Measurements from ENCODE around the gene GALNT2.

GALNT2 gene

GRCh38 chr1:230074762-230075161 is 7.7 kb downstream of the GALNT2 start:
- Histone ChIP-seq H3K14ac (ENCODE audit: low read length) (no peak overlapping the region), H3K4me1 (ENCODE audit: control insufficient read depth in 2 of 2, insufficient read depth in 1 of 2, low read depth in 1 of 2, low read length in 2 of 2) (peaks cover 4 to 15% of the 10 kb centered on the region in 2 donors)

GRCh38 chr1:230076121-230076520 is 9.1 kb downstream of the GALNT2 start:
- no peak overlapping the region for H3K4me2 ChIP-seq (ENCODE audit: insufficient read depth, low read length, poor library complexity, severe bottlenecking)
- no peak overlapping the region for H2AK5ac ChIP-seq (ENCODE audit: low read depth, low read length)
- no peaks in the 10 kb centered on the region for H3K9me3 ChIP-seq (replicated peaks in 1 of 2; ENCODE audit: control insufficient read depth in 2 of 2, insufficient read depth in 1 of 2, low read depth in 1 of 2, low read length in 2 of 2)
- no CpG with 5 or more reads among the region's 7 CpGs for WGBS, 2 donors (ENCODE audit: extremely low coverage in 2 of 2, insufficient read length in 2 of 2, insufficient replicate concordance in 1 of 2)
- no peak for DNase-seq (ENCODE audit: low spot score)
- H3K79me1 ChIP-seq (ENCODE audit: low read depth, low read length): peaks cover 9% of the 10 kb centered on the region
- no peak overlapping the region for H2AFZ ChIP-seq (ENCODE audit: low read length)
- H2BK120ac ChIP-seq (ENCODE audit: low read depth, low read length): no peak overlapping the region
- no peak overlapping the region for H3K14ac ChIP-seq (ENCODE audit: low read length)
- H3K4me1 ChIP-seq (ENCODE audit: control insufficient read depth in 2 of 2, insufficient read depth in 1 of 2, low read depth in 1 of 2, low read length in 2 of 2): peaks cover 2 to 13% of the 10 kb centered on the region in 2 donors
- H3K4me3 ChIP-seq (ENCODE audit: low read length in 2 of 2): no peak overlapping the region
- no peaks in the 10 kb centered on the region for H3K36me3 ChIP-seq (replicated peaks in 1 of 2; ENCODE audit: control insufficient read depth in 2 of 2, insufficient read depth in 2 of 2, low read length in 2 of 2)
- H3K27ac ChIP-seq (replicated peaks; ENCODE audit: low read length): no peak overlapping the region
- H4K91ac ChIP-seq (ENCODE audit: low read depth, low read length, poor library complexity): no peak overlapping the region
- H4K8ac ChIP-seq (ENCODE audit: low read depth, low read length): no peak overlapping the region
- H3K18ac ChIP-seq (ENCODE audit: low read length): no peak overlapping the region
- no peak overlapping the region for H2BK12ac ChIP-seq (ENCODE audit: low read length)
- no peak overlapping the region for H2BK15ac ChIP-seq (ENCODE audit: low read length)
- H3K27me3 ChIP-seq (ENCODE audit: control insufficient read depth in 3 of 3, insufficient read depth in 3 of 3, low read depth in 1 of 3, low read length in 3 of 3): no peaks in the 10 kb centered on the region
- no peak overlapping the region for H3K4ac ChIP-seq (ENCODE audit: low read length)
- no peak overlapping the region for H3K9ac ChIP-seq (ENCODE audit: low read depth, low read length, poor library complexity)
- no peak overlapping the region for H3K23ac ChIP-seq (ENCODE audit: low read depth, low read length, poor library complexity)
- no peak overlapping the region for H2BK5ac ChIP-seq (ENCODE audit: low read length)

More at GRCh38 chr1:230074762-230075161, 7.7 kb downstream of the GALNT2 start:
- Histone ChIP-seq H2AFZ (ENCODE audit: low read length) (no peak overlapping the region), H3K79me1 (ENCODE audit: low read depth, low read length) (peaks cover 8% of the 10 kb centered on the region), H3K4me3 (ENCODE audit: low read length in 2 of 2) (no peak overlapping the region), H3K4ac (ENCODE audit: low read length) (no peak overlapping the region), H3K36me3 (replicated peaks in 1 of 2; ENCODE audit: control insufficient read depth in 2 of 2, insufficient read depth in 2 of 2, low read length in 2 of 2) (no peaks in the 10 kb centered on the region), H4K8ac (ENCODE audit: low read depth, low read length) (no peak overlapping the region), H2BK5ac (ENCODE audit: low read length) (no peak overlapping the region), H2BK15ac (ENCODE audit: low read length) (no peak overlapping the region), H3K4me2 (ENCODE audit: insufficient read depth, low read length, poor library complexity, severe bottlenecking) (no peak overlapping the region), H2AK5ac (ENCODE audit: low read depth, low read length) (no peak overlapping the region), H3K23ac (ENCODE audit: low read depth, low read length, poor library complexity) (no peak overlapping the region), H4K91ac (ENCODE audit: low read depth, low read length, poor library complexity) (no peak overlapping the region), H3K27ac (replicated peaks; ENCODE audit: low read length) (no peak overlapping the region), H2BK12ac (ENCODE audit: low read length) (no peak overlapping the region), H3K18ac (ENCODE audit: low read length) (no peak overlapping the region), H2BK120ac (ENCODE audit: low read depth, low read length) (no peak overlapping the region), H3K9ac (ENCODE audit: low read depth, low read length, poor library complexity) (no peak overlapping the region), H3K9me3 (replicated peaks in 1 of 2; ENCODE audit: control insufficient read depth in 2 of 2, insufficient read depth in 1 of 2, low read depth in 1 of 2, low read length in 2 of 2) (no peaks in the 10 kb centered on the region), H3K27me3 (ENCODE audit: control insufficient read depth in 3 of 3, insufficient read depth in 3 of 3, low read depth in 1 of 3, low read length in 3 of 3) (no peaks in the 10 kb centered on the region)
- no peak for DNase-seq (ENCODE audit: low spot score)
- WGBS, 2 donors (ENCODE audit: extremely low coverage in 2 of 2, insufficient read length in 2 of 2, insufficient replicate concordance in 1 of 2): no CpG with 5 or more reads among the region's 2 CpGs

- no peak overlapping the region for H4K8ac ChIP-seq (ENCODE audit: low read depth, low read length)
- H3K4me3 ChIP-seq (ENCODE audit: low read length in 2 of 2): no peak overlapping the region
- no peak overlapping the region for H3K9ac ChIP-seq (ENCODE audit: low read depth, low read length, poor library complexity)
- no peaks in the 10 kb centered on the region for H3K27me3 ChIP-seq (ENCODE audit: control insufficient read depth in 3 of 3, insufficient read depth in 3 of 3, low read depth in 1 of 3, low read length in 3 of 3)
- DNase-seq (ENCODE audit: low spot score): no peak
- H3K79me1 ChIP-seq (ENCODE audit: low read depth, low read length): peaks cover 7% of the 10 kb centered on the region
- no peak overlapping the region for H2BK12ac ChIP-seq (ENCODE audit: low read length)
- no peak overlapping the region for H3K4ac ChIP-seq (ENCODE audit: low read length)
- H3K4me1 ChIP-seq (ENCODE audit: control insufficient read depth in 2 of 2, insufficient read depth in 1 of 2, low read depth in 1 of 2, low read length in 2 of 2): peaks cover 2 to 10% of the 10 kb centered on the region in 2 donors
- no peak overlapping the region for H3K27ac ChIP-seq (replicated peaks; ENCODE audit: low read length)
- H3K18ac ChIP-seq (ENCODE audit: low read length): no peak overlapping the region
- H3K9me3 ChIP-seq (replicated peaks in 1 of 2; ENCODE audit: control insufficient read depth in 2 of 2, insufficient read depth in 1 of 2, low read depth in 1 of 2, low read length in 2 of 2): no peaks in the 10 kb centered on the region
- no peak overlapping the region for H3K23ac ChIP-seq (ENCODE audit: low read depth, low read length, poor library complexity)
- no peak overlapping the region for H2BK120ac ChIP-seq (ENCODE audit: low read depth, low read length)
- H2AFZ ChIP-seq (ENCODE audit: low read length): no peak overlapping the region
- WGBS, 2 donors (ENCODE audit: extremely low coverage in 2 of 2, insufficient read length in 2 of 2, insufficient replicate concordance in 1 of 2): no CpG with 5 or more reads among the region's 3 CpGs
- H2BK5ac ChIP-seq (ENCODE audit: low read length): no peak overlapping the region
- H2AK5ac ChIP-seq (ENCODE audit: low read depth, low read length): no peak overlapping the region
- no peaks in the 10 kb centered on the region for H3K36me3 ChIP-seq (replicated peaks in 1 of 2; ENCODE audit: control insufficient read depth in 2 of 2, insufficient read depth in 2 of 2, low read length in 2 of 2)
- no peak overlapping the region for H3K14ac ChIP-seq (ENCODE audit: low read length)
- no peak overlapping the region for H3K4me2 ChIP-seq (ENCODE audit: insufficient read depth, low read length, poor library complexity, severe bottlenecking)
- no peak overlapping the region for H2BK15ac ChIP-seq (ENCODE audit: low read length)
- no peak overlapping the region for H4K91ac ChIP-seq (ENCODE audit: low read depth, low read length, poor library complexity)
Measured at GRCh38 chr1:230077011-230077410, 10.0 kb downstream of the GALNT2 start.

GRCh38 chr1:230077436-230078213 is 10.6 kb downstream of the GALNT2 start:
- Histone ChIP-seq H3K4ac (ENCODE audit: low read length) (no peak overlapping the region), H3K4me2 (ENCODE audit: insufficient read depth, low read length, poor library complexity, severe bottlenecking) (no peak overlapping the region), H4K8ac (ENCODE audit: low read depth, low read length) (no peak overlapping the region), H2BK120ac (ENCODE audit: low read depth, low read length) (no peak overlapping the region), H2BK12ac (ENCODE audit: low read length) (no peak overlapping the region), H3K27me3 (ENCODE audit: control insufficient read depth in 3 of 3, insufficient read depth in 3 of 3, low read depth in 1 of 3, low read length in 3 of 3) (no peaks in the 10 kb centered on the region), H3K9me3 (replicated peaks in 1 of 2; ENCODE audit: control insufficient read depth in 2 of 2, insufficient read depth in 1 of 2, low read depth in 1 of 2, low read length in 2 of 2) (peaks cover 0 to 2% of the 10 kb centered on the region in 2 donors), H2AFZ (ENCODE audit: low read length) (no peak overlapping the region), H3K36me3 (replicated peaks in 1 of 2; ENCODE audit: control insufficient read depth in 2 of 2, insufficient read depth in 2 of 2, low read length in 2 of 2) (no peaks in the 10 kb centered on the region), H3K79me1 (ENCODE audit: low read depth, low read length) (peaks cover 7% of the 10 kb centered on the region), H3K4me3 (ENCODE audit: low read length in 2 of 2) (no peak overlapping the region), H3K18ac (ENCODE audit: low read length) (no peak overlapping the region), H4K91ac (ENCODE audit: low read depth, low read length, poor library complexity) (no peak overlapping the region), H3K4me1 (ENCODE audit: control insufficient read depth in 2 of 2, insufficient read depth in 1 of 2, low read depth in 1 of 2, low read length in 2 of 2) (peaks cover 2 to 10% of the 10 kb centered on the region in 2 donors), H3K23ac (ENCODE audit: low read depth, low read length, poor library complexity) (no peak overlapping the region), H2BK5ac (ENCODE audit: low read length) (no peak overlapping the region), H3K14ac (ENCODE audit: low read length) (no peak overlapping the region), H2BK15ac (ENCODE audit: low read length) (no peak overlapping the region), H3K27ac (replicated peaks; ENCODE audit: low read length) (no peak overlapping the region), H2AK5ac (ENCODE audit: low read depth, low read length) (no peak overlapping the region), H3K9ac (ENCODE audit: low read depth, low read length, poor library complexity) (no peak overlapping the region)
- WGBS, 2 donors (ENCODE audit: extremely low coverage in 2 of 2, insufficient read length in 2 of 2, insufficient replicate concordance in 1 of 2): no CpG with 5 or more reads among the region's 12 CpGs
- no peak for DNase-seq (ENCODE audit: low spot score)

Measured in neuronal stem cell (in vitro differentiated cells).